Ovary (tissue), 9 donors: ENCODE results near the gene STH. TPM values are rescaled to one million over a fixed set of nuclear protein-coding genes. Genes with fewer than 3 reads are reported as not detected.

Experiments used
- DNase-seq, 5 donors: peaks; one replicate each; pipeline ENCODE4 v3.0.0-alpha.2; 2019 to 2020
- H3K27ac ChIP-seq, 2 donors: fragments of 200-600 bp; one replicate each; pipeline versions ENCODE4 v1.5.1 to v1.8.0; 2019 to 2022
- H3K27me3 ChIP-seq: fragments of 200-600 bp; one replicate; pipeline ENCODE4 v1.8.0; 2022
- H3K36me3 ChIP-seq: fragments of 200-600 bp; sonication (generic); one replicate; pipeline ENCODE4 v1.5.1; 2019
- H3K4me1 ChIP-seq: one replicate; pipeline ENCODE4 v1.8.1; 2013; ENCODE audit warnings: mild to moderate bottlenecking, moderate library complexity; ENCODE audit not compliant: insufficient read depth
- H3K4me3 ChIP-seq: fragments of 200-600 bp; sonication (generic); one replicate; pipeline ENCODE4 v1.5.1; 2017
- H3K9me3 ChIP-seq, 2 donors: fragments of 200-600 bp in 1 of 2; sonication (generic) in 1 of 2; one replicate each; pipeline versions ENCODE4 v1.5.1 to v1.8.1; 2013 to 2019; ENCODE audit warnings: mild to moderate bottlenecking in 1 of 2, moderate library complexity in 1 of 2
- EP300 ChIP-seq: sonication (generic); formaldehyde crosslinking; IDR thresholded peaks from one replicate; pipeline ENCODE4 v1.6.1; 2017; ENCODE audit warnings: antibody characterized with exemption
- POLR2A ChIP-seq: fragments of 450-650 bp; IDR thresholded peaks from one replicate; pipeline ENCODE4 v1.6.1; 2017; ENCODE audit warnings: antibody characterized with exemption, mild to moderate bottlenecking, moderate library complexity
- WGBS, 3 donors: extraction: QIAGEN DNeasy Blood & Tissue Kit in 1 of 3; methylation state at CpG; one replicate each; pipeline versions ENCODE4 v1.1.5 to v1.1.7; 2013 to 2017; 5-methylcytosine and 5-hydroxymethylcytosine counted together
- intact Hi-C, 4 donors: fragments of 100-400 bp; cut with DNase I; formaldehyde crosslinking; loops; one replicate each; pipeline versions ENCODE4 v1.11.0 to v1.15.1; 2022 to 2023
- polyA plus RNA-seq, 2 donors: library from polyadenylated mRNA; stranded (reverse); fragments of 200-250 nt in 1 of 2; fragments of 350-450 nt in 1 of 2; fragmentation: Illumina TruSeq in 1 of 2; extraction: RNeasy Lipid Tissue Mini Kit (QIAGEN cat#74804) in 1 of 2; gene quantifications; one replicate each; pipeline ENCODE4 v1.2.3, GENCODE V29; 2013 to 2014
- total RNA-seq, 7 donors: library from RNA; depleted of rRNA in 2 of 7; stranded (reverse); fragments of >200 nt in 2 of 7; fragmentation: NEBNext Ultra II Directional in 3 of 7; extraction: Animal tissue kit (Norgen Biotek cat#: 25700) in 3 of 7; gene quantifications; one replicate each; pipeline versions ENCODE4 v1.1.0 to v1.2.4, GENCODE V29; 2016 to 2023
- TF ChIP-seq, protein P1 (sequence below), 3 donors: fragments of 450-650 bp in 2 of 3; fragments of 200-600 bp in 1 of 3; IDR thresholded peaks; one replicate each; pipeline versions ENCODE4 v1.5.1 to v1.8.0; 2016 to 2022; ENCODE audit warnings: antibody characterized with exemption in 3 of 3, mild to moderate bottlenecking in 1 of 3
- donor health status: DM: no; HTN: no; CAD: no; lungs with moderate emphysema.
- donor health status: DM: no; HTN: no; CAD: no.
- donor health status: Bipolar disorder and iron deficiency.
- donor health status: DM: yes; HTN: yes; CAD: no.
- donor health status: DM: no; HTN: no; CAD: no.
- donor health status: DM: yes; HTN: yes; CAD: no.

STH gene
- total and polyA plus RNA-seq, 9 donors: not detected

DNA sequence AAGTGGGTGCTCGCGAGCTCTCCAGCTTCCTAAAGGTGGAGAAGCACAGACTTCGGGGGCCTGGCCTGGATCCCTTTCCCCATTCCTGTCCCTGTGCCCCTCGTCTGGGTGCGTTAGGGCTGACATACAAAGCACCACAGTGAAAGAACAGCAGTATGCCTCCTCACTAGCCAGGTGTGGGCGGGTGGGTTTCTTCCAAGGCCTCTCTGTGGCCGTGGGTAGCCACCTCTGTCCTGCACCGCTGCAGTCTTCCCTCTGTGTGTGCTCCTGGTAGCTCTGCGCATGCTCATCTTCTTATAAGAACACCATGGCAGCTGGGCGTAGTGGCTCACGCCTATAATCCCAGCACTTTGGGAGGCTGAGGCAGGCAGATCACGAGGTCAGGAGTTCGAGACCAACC lies 1.9 kb upstream of the STH start:
- no peak for TF ChIP-seq POLR2A
- no peak for TF ChIP-seq EP300
- TF ChIP-seq, protein P1, sequence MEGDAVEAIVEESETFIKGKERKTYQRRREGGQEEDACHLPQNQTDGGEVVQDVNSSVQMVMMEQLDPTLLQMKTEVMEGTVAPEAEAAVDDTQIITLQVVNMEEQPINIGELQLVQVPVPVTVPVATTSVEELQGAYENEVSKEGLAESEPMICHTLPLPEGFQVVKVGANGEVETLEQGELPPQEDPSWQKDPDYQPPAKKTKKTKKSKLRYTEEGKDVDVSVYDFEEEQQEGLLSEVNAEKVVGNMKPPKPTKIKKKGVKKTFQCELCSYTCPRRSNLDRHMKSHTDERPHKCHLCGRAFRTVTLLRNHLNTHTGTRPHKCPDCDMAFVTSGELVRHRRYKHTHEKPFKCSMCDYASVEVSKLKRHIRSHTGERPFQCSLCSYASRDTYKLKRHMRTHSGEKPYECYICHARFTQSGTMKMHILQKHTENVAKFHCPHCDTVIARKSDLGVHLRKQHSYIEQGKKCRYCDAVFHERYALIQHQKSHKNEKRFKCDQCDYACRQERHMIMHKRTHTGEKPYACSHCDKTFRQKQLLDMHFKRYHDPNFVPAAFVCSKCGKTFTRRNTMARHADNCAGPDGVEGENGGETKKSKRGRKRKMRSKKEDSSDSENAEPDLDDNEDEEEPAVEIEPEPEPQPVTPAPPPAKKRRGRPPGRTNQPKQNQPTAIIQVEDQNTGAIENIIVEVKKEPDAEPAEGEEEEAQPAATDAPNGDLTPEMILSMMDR (IDR thresholded peaks at IDR 0.05): no peak
- Histone ChIP-seq H3K27ac (no peak overlapping the region), H3K4me1 (no peaks in the 10 kb centered on the region), H3K4me3 (no peak overlapping the region), H3K27me3 (no peaks in the 10 kb centered on the region), H3K36me3 (no peaks in the 10 kb centered on the region), H3K9me3 (no peaks in the 10 kb centered on the region)
- no peak for DNase-seq
- 88 to 91% (median 88%) methylated on average over 13 of the region's 13 CpGs for WGBS, 3 donors
- intact Hi-C loops: no loop called here

DNA sequence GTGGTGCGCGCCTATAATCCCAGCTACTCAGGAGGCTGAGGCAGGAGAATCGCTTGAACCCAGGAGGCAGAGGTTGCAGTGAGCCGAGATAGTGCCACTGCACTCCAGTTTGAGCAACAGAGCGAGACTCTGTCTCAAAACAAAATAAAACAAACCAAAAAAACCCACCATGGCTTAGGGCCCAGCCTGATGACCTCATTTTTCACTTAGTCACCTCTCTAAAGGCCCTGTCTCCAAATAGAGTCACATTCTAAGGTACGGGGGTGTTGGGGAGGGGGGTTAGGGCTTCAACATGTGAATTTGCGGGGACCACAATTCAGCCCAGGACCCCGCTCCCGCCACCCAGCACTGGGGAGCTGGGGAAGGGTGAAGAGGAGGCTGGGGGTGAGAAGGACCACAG lies 1.4 kb upstream of the STH start:
- TF ChIP-seq POLR2A (no peak), EP300 (no peak)
- H3K36me3 ChIP-seq: no peaks in the 10 kb centered on the region
- WGBS, 3 donors: 80 to 87% (median 85%) methylated on average over 9 of the region's 9 CpGs
- no peaks in the 10 kb centered on the region for H3K4me1 ChIP-seq
- intact Hi-C loops: no loop called here
- DNase-seq: no peak
- no peak overlapping the region for H3K27ac ChIP-seq
- no peaks in the 10 kb centered on the region for H3K27me3 ChIP-seq
- no peaks in the 10 kb centered on the region for H3K9me3 ChIP-seq
- no peak overlapping the region for H3K4me3 ChIP-seq

DNA sequence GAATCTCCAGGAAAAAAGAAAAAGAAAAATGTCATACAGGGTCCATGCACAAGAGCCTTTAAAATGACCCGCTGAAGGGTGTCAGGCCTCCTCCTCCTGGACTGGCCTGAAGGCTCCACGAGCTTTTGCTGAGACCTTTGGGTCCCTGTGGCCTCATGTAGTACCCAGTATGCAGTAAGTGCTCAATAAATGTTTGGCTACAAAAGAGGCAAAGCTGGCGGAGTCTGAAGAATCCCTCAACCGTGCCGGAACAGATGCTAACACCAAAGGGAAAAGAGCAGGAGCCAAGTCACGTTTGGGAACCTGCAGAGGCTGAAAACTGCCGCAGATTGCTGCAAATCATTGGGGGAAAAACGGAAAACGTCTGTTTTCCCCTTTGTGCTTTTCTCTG lies 845 bp downstream of the STH start:
- TF ChIP-seq, protein P1 (IDR thresholded peaks at IDR 0.05): no peak
- no peak for TF ChIP-seq POLR2A
- no peak for TF ChIP-seq EP300
- Histone ChIP-seq H3K9me3 (no peaks in the 10 kb centered on the region), H3K27me3 (no peaks in the 10 kb centered on the region), H3K36me3 (no peaks in the 10 kb centered on the region), H3K4me3 (no peak overlapping the region), H3K27ac (no peak overlapping the region), H3K4me1 (peaks cover 2% of the 10 kb centered on the region)
- intact Hi-C loops: loop anchor here in 3 of 4 donors (5.0 to 10.0 kb wide), 2 partner anchors 212 to 215 kb away; no protein-coding TSS in a partner anchor
- DNase-seq: no peak
- 60 to 75% (median 70%) methylated on average over 9 of the region's 9 CpGs for WGBS, 3 donors

DNA sequence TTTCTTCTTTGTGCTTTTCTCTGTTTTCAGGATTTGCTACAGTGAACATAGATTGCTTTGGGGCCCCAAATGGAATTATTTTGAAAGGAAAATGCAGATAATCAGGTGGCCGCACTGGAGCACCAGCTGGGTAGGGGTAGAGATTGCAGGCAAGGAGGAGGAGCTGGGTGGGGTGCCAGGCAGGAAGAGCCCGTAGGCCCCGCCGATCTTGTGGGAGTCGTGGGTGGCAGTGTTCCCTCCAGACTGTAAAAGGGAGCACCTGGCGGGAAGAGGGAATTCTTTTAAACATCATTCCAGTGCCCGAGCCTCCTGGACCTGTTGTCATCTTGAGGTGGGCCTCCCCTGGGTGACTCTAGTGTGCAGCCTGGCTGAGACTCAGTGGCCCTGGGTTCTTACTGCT lies 1.2 kb downstream of the STH start:
- Histone ChIP-seq H3K4me3 (no peak overlapping the region), H3K27ac (no peak overlapping the region), H3K36me3 (no peaks in the 10 kb centered on the region), H3K4me1 (peaks cover 2% of the 10 kb centered on the region), H3K27me3 (no peaks in the 10 kb centered on the region), H3K9me3 (no peaks in the 10 kb centered on the region)
- 38 to 51% (median 47%) methylated on average over 7 of the region's 7 CpGs for WGBS, 3 donors
- intact Hi-C loops: loop anchor here in 3 of 4 donors (5.0 to 10.0 kb wide), 2 partner anchors 212 to 215 kb away; no protein-coding TSS in a partner anchor
- TF ChIP-seq, protein P1 (IDR thresholded peaks at IDR 0.05): no peak
- no peak for TF ChIP-seq EP300
- no peak for TF ChIP-seq POLR2A
- DNase-seq: no peak

- DNase-seq: no peak
- no peaks in the 10 kb centered on the region for H3K27me3 ChIP-seq
- no peak overlapping the region for H3K27ac ChIP-seq
- intact Hi-C loops: loop anchor here in 3 of 4 donors (5.0 to 10.0 kb wide), 2 partner anchors 212 to 214 kb away; no protein-coding TSS in a partner anchor
- WGBS, 3 donors: 62 to 68% (median 68%) methylated on average over 2 of the region's 2 CpGs
- no peaks in the 10 kb centered on the region for H3K36me3 ChIP-seq
- H3K9me3 ChIP-seq: no peaks in the 10 kb centered on the region
- no peak overlapping the region for H3K4me3 ChIP-seq
- H3K4me1 ChIP-seq: peaks cover 2% of the 10 kb centered on the region
- TF ChIP-seq, protein P1 (IDR thresholded peaks at IDR 0.05): no peak
- no peak for TF ChIP-seq POLR2A
- TF ChIP-seq EP300: no peak
Observed at GRCh38 chr17:46000757-46001156, 1.7 kb downstream of the STH start.
